ENCODE results near the gene CLIP1. TPM values are rescaled to one million over a fixed set of nuclear protein-coding genes. Genes with fewer than 3 reads are reported as not detected.

Gene CLIP1
- total and polyA plus RNA-seq, 2 of the 8 experiments (the other 6 are each of a cell fraction or from before 2014, with no cell fraction given) = 19.0 to 27.6 TPM

DNA sequence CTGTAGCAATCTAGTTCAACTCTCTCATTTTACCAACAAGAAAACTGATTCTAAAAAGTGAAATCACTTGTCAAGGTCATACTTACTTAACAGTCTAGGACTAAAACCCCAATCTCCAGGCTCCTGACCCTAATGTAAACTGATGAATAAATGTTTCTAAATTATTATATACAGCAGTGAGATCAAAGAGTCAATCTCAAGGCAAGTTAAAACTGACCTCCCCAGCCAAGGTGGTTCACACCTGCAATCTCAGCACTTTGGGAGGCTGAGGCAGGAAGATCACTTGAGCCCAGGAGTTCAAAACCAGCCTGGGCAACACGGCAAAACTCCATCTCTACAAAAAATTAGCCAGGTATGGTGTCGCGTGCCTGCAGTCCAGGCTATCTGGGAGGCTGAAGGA lies 15.3 kb downstream of the CLIP1 start:
- POLR2A ChIA-PET (ENCODE audit: partially characterized antibody) = interaction anchor here (1.3 to 1.4 kb wide), 2 partner anchors 8 to 16 kb away, joined by 4 read pairs; no protein-coding TSS in a partner anchor
- no peak overlapping the region for H3K23ac ChIP-seq (ENCODE audit: insufficient read length)
- no peak overlapping the region for H2BK12ac ChIP-seq (ENCODE audit: low read depth, low read length)
- no peak overlapping the region for H3K4ac ChIP-seq (replicated peaks; ENCODE audit: insufficient read length, low read depth, low read length)
- H3K9ac ChIP-seq (replicated peaks in 1 of 4; ENCODE audit: extremely low read depth in 1 of 4, low read depth in 3 of 4, low read length in 3 of 4) = no peak overlapping the region
- WGBS, 2 experiments (ENCODE audit: extremely low coverage in 1 of 2, insufficient coverage in 1 of 2, insufficient read length in 1 of 2, insufficient replicate concordance in 2 of 2, low coverage in 1 of 2, low lambda C conversion rate in 2 of 2, missing lambda C conversion rate in 1 of 2) = 91% methylated on average over 3 of the region's 3 CpGs; no CpG with 5 or more reads in 1 of the 2 experiments
- H3K14ac ChIP-seq (ENCODE audit: insufficient read length) = no peak overlapping the region
- no peak overlapping the region for H2BK20ac ChIP-seq (ENCODE audit: low read length)
- no peaks in the 10 kb centered on the region for H3K79me1 ChIP-seq (ENCODE audit: low read depth, low read length)
- H3K23me2 ChIP-seq (ENCODE audit: low read depth, low read length) = no peaks in the 10 kb centered on the region
- H2BK120ac ChIP-seq (replicated peaks; ENCODE audit: low read depth, low read length) = no peak overlapping the region
- no peaks in the 10 kb centered on the region for H4K20me1 ChIP-seq (replicated peaks in 1 of 2; ENCODE audit: control insufficient read depth in 1 of 2, insufficient read depth in 2 of 2, low read length in 2 of 2)
- no peak overlapping the region for H3K4me3 ChIP-seq (ENCODE audit: extremely low read depth in 1 of 4, insufficient read depth in 2 of 4, low read depth in 3 of 4, low read length in 4 of 4)
- H3K56ac ChIP-seq (replicated peaks; ENCODE audit: insufficient read length, low read depth, low read length) = no peak overlapping the region
- CTCF ChIA-PET (ENCODE audit: partially characterized antibody) = interaction anchor here (0.6 to 2.2 kb wide), 4 partner anchors 42 to 564 kb away, joined by 3 to 8 read pairs (median 4); no protein-coding TSS in a partner anchor
- no peak overlapping the region for H3K27ac ChIP-seq (ENCODE audit: low read depth, low read length)
- no peak overlapping the region for H2AFZ ChIP-seq (ENCODE audit: low read length)
- H2BK5ac ChIP-seq (ENCODE audit: low read depth, low read length) = no peak overlapping the region
- no peak overlapping the region for H4K5ac ChIP-seq (ENCODE audit: insufficient read length, low read depth, low read length)
- H2BK15ac ChIP-seq (ENCODE audit: low read length) = no peak overlapping the region
- H3K36me3 ChIP-seq (ENCODE audit: control insufficient read depth in 2 of 4, insufficient read depth in 4 of 4, low read length in 3 of 4) = no peaks in the 10 kb centered on the region
- no peak overlapping the region for H3K18ac ChIP-seq (ENCODE audit: extremely low read depth, low read length)
- no peaks in the 10 kb centered on the region for H3K27me3 ChIP-seq (replicated peaks in 1 of 4; ENCODE audit: control insufficient read depth in 3 of 4, extremely low read depth in 1 of 4, insufficient read depth in 3 of 4, low read length in 3 of 4)
- no peak for FAIRE-seq
- H3K9me3 ChIP-seq (ENCODE audit: insufficient read depth in 2 of 2, low read depth in 1 of 2, low read length in 1 of 2) = no peaks in the 10 kb centered on the region
- H3K4me2 ChIP-seq (ENCODE audit: insufficient read depth in 1 of 2, low read depth in 2 of 2, low read length in 2 of 2) = no peak overlapping the region
- H3K4me1 ChIP-seq (replicated peaks in 1 of 4; ENCODE audit: control insufficient read depth in 3 of 4, insufficient read depth in 4 of 4, low read length in 3 of 4) = no peaks in the 10 kb centered on the region
- no peak overlapping the region for H4K8ac ChIP-seq (ENCODE audit: extremely low read depth, insufficient read depth, low read length)
- no peak overlapping the region for H4K91ac ChIP-seq (replicated peaks; ENCODE audit: insufficient read length, low read length)
- DNase-seq (ENCODE audit: low read depth in 1 of 2, low spot score in 2 of 2) = no peak
- H3K79me2 ChIP-seq (ENCODE audit: control insufficient read depth in 1 of 2, insufficient read depth in 2 of 2, low read length in 2 of 2) = peaks cover 0 to 5% of the 10 kb centered on the region in 2 experiments; a peak in 1 of 4 replicates
- no peak overlapping the region for H2AK5ac ChIP-seq (ENCODE audit: low read depth, low read length)
- TF ChIP-seq TBP (IDR thresholded peaks at IDR 0.05; ENCODE audit: low read depth, low read length) (no peak), RXRA (IDR thresholded peaks at IDR 0.05; ENCODE audit: insufficient read depth, low read depth, low read length) (no peak), BCL11A (IDR thresholded peaks at IDR 0.05; ENCODE audit: low read depth in 2 of 2, low read length in 2 of 2) (no peak), ATF3 (IDR thresholded peaks at IDR 0.05; ENCODE audit: insufficient read depth, low read depth, low read length) (no peak), GABPA (IDR thresholded peaks at IDR 0.05; ENCODE audit: borderline replicate concordance, insufficient read depth, low read length) (no peak), TEAD4 (IDR thresholded peaks at IDR 0.05; ENCODE audit: low read depth, low read length) (no peak), SP2 (IDR thresholded peaks at IDR 0.05; ENCODE audit: low read length) (no peak), ATF2 (IDR thresholded peaks at IDR 0.05; ENCODE audit: low read length) (no peak)
- TF ChIP-seq, protein P1, sequence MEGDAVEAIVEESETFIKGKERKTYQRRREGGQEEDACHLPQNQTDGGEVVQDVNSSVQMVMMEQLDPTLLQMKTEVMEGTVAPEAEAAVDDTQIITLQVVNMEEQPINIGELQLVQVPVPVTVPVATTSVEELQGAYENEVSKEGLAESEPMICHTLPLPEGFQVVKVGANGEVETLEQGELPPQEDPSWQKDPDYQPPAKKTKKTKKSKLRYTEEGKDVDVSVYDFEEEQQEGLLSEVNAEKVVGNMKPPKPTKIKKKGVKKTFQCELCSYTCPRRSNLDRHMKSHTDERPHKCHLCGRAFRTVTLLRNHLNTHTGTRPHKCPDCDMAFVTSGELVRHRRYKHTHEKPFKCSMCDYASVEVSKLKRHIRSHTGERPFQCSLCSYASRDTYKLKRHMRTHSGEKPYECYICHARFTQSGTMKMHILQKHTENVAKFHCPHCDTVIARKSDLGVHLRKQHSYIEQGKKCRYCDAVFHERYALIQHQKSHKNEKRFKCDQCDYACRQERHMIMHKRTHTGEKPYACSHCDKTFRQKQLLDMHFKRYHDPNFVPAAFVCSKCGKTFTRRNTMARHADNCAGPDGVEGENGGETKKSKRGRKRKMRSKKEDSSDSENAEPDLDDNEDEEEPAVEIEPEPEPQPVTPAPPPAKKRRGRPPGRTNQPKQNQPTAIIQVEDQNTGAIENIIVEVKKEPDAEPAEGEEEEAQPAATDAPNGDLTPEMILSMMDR (IDR thresholded peaks at IDR 0.05; ENCODE audit: control extremely low read depth in 1 of 3, insufficient read depth in 1 of 3, low read depth in 1 of 3, low read length in 3 of 3) = no peak

All from H1 (cell line).